ENCODE measurements around the gene ATXN7L1.

The ATXN7L1 gene

GRCh38 chr7:105587909-105588635 lies 288.3 kb downstream of the ATXN7L1 start:
- peaks cover 13% of the 10 kb centered on the region for H3K9me3 Mint-ChIP-seq
- peaks cover 12% of the 10 kb centered on the region for H3K27me3 Mint-ChIP-seq (ENCODE audit: low read depth, poor library complexity)
- DNase-seq, result peak; percentile 22
- H3K36me3 Mint-ChIP-seq (ENCODE audit: low read depth), result no peaks in the 10 kb centered on the region
- no peak for TF ChIP-seq CTCF (IDR thresholded peaks at IDR 0.05)
- peak overlapping the region; percentile 79 for H3K27ac Mint-ChIP-seq
- H3K4me1 Mint-ChIP-seq, result peaks cover 42% of the 10 kb centered on the region
- H3K4me3 Mint-ChIP-seq, result no peak overlapping the region

DNA sequence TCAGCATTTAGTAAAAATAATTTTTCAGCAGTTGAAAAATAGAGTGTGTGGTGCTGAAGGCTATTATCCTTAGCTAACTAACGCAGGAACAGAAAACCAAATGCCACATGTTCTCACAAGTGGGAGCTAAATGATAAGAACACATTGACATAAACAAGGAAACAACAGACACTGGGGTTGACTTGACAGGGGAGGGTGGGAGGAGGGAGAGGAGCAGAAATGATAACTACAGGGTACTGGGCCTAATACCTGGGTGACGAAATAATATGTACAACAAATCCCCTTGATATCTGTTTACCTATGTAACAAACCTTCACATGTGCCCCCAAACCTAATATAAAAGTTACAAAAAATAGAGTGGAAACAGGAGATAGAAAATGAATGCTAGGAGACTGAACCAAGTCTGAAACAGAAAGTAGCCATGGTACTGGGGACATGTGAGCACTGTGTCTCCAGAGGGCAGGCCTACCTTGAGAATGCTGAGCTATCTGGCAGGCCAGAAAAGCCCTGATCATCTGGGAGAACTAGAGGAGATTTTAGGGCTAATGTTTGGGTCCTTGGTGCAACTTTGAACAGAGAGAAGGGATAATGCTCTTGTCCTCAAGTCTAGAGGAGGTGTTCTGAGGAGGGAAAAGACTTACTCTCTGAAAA lies 290.4 kb downstream of the ATXN7L1 start:
- peaks cover 17% of the 10 kb centered on the region for H3K9me3 Mint-ChIP-seq
- no peaks in the 10 kb centered on the region for H3K27me3 Mint-ChIP-seq (ENCODE audit: low read depth, poor library complexity)
- no peak for DNase-seq
- H3K27ac Mint-ChIP-seq, result peak overlapping the region; percentile 39
- H3K36me3 Mint-ChIP-seq (ENCODE audit: low read depth), result no peaks in the 10 kb centered on the region
- H3K4me3 Mint-ChIP-seq, result no peak overlapping the region
- no peak for TF ChIP-seq CTCF (IDR thresholded peaks at IDR 0.05)
- H3K4me1 Mint-ChIP-seq, result peaks cover 49% of the 10 kb centered on the region

DNA sequence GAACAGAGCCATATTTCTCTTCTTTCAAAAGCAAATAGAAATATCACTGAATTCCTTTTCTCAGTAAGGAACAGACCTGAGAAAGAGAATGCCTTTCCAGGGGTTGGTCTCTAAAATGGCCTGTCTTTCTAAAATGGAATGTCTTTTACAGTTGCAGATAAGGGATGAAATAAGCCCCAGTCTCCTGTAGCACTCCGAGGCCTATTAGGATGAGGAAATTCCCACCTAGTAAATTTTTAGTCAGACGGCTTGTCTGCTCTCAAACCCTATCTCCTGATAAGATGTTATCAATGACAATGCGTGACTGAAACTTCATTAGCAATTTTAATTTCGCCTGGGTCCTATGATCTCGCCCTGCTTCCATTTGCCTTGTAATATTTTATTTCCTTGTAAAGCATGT lies 292.2 kb downstream of the ATXN7L1 start:
- no peak for DNase-seq
- Mint-ChIP-seq H3K4me1 (peaks cover 47% of the 10 kb centered on the region), H3K36me3 (ENCODE audit: low read depth) (no peaks in the 10 kb centered on the region), H3K27ac (no peak overlapping the region), H3K9me3 (peaks cover 17% of the 10 kb centered on the region), H3K27me3 (ENCODE audit: low read depth, poor library complexity) (peaks cover 4% of the 10 kb centered on the region), H3K4me3 (no peak overlapping the region)
- TF ChIP-seq CTCF (IDR thresholded peaks at IDR 0.05), result no peak

DNA sequence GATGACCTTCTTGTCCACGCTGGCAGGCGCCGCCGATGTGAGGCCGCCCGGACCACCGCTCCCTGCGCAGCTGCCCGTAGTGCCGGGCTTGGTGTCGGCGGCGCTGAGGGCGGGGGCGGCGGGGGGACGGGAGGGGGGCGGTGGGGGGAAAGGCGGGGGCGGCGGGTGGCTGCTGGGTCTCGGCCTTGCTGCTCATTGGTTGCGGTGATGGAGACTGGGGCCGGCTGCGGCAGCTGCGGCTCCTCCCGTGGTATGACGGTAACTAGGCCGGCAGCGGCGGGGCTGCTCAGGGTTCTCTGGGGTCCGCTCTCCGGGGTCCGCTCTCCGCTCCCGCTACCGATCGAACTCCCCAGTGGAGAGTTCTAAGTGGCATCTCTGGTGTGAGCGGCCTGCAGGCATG lies 293.3 kb downstream of the ATXN7L1 start:
- Mint-ChIP-seq H3K4me1 (peaks cover 40% of the 10 kb centered on the region), H3K27ac (no peak overlapping the region), H3K36me3 (ENCODE audit: low read depth) (no peaks in the 10 kb centered on the region), H3K4me3 (no peak overlapping the region), H3K9me3 (peaks cover 17% of the 10 kb centered on the region), H3K27me3 (ENCODE audit: low read depth, poor library complexity) (peaks cover 4% of the 10 kb centered on the region)
- no peak for TF ChIP-seq CTCF (IDR thresholded peaks at IDR 0.05)
- DNase-seq, result no peak

DNA sequence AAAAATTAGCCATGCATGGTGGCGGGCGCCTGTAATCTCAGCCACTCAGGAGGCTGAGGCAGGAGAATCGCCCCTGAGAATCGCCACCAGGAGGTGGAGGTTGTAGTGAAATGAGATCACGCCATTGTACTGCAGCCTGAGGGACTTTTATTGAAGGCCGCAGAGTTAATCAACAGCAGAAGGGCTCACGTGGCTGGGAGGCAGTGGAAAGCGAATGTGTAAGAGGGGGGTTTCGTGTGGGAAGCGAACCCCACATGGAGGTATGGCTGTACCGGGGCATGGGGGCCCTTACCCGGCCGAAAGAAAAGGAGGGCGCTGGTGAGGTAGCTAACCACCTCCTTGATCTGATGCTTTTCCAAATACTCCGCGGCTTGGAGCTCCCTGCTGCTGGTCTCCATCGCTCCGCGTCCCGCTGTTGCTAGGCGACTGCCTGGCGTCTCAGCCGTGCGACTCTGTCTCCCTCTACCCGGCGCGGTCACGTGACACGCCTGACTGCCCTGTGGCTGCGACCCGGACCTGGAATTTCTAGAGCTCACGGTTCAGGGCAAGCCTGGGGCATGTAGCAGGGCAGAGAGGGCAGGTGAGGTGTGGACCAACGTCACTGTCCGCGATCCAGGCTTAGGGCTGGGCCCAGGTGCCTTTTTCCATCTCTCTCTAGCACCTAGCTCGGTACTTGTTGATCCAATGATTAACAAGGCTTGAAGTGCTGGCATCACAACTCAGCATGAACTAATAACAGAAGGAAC lies 295.2 kb downstream of the ATXN7L1 start, which contains the start of gene EFCAB10:
EFCAB10 (minus strand) TSS at position 428 of the 746 bp plus-strand sequence; CDS start at position 398, 30 bp downstream.
- DNase-seq, result peak; percentile 92
- Mint-ChIP-seq H3K9me3 (peaks cover 17% of the 10 kb centered on the region), H3K36me3 (ENCODE audit: low read depth) (no peaks in the 10 kb centered on the region), H3K27me3 (ENCODE audit: low read depth, poor library complexity) (peaks cover 4% of the 10 kb centered on the region), H3K27ac (no peak within 1 kb of the TSS), H3K4me3 (peak within 1 kb of the TSS; percentile 81), H3K4me1 (peaks cover 23% of the 10 kb centered on the region)
- TF ChIP-seq CTCF (IDR thresholded peaks at IDR 0.05), result no peak

All from nephron progenitor cell (in vitro differentiated cells).